GM19238 (cell line): ENCODE measurements around the gene STARD3.

ENCODE experiments used
- DNase-seq: peaks from one replicate; pipeline ENCODE4 v3.0.0; 2011; ENCODE audit warnings: low spot score; ENCODE audit not compliant: insufficient read length

STARD3 gene

GRCh38 chr17:39659279-39660010 lies 22.5 kb downstream of the STARD3 start:
- no peak for DNase-seq

DNA sequence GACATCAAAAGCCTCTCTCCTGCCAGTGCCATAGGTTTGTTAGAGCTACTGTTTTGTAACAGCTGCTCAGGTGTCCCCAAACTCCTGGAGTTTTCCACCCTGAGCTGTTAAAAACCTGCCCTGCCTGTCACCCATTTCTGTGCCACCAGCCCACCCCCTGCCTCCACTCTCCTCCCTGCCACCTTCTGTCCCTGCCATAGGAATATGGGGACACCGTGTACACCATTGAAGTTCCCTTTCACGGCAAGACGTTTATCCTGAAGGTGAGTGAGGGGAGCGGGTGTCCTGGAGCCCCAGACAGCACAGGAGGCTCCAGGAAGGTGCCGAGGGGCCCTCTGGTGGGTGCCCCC lies 23.0 kb downstream of the STARD3 start:
- no peak for DNase-seq

- no peak for DNase-seq
These were observed 23.7 kb downstream of the STARD3 start for GRCh38 chr17:39660397-39661385.

- DNase-seq = no peak
These were observed 25.0 kb downstream of the STARD3 start for GRCh38 chr17:39661744-39662541.

DNA sequence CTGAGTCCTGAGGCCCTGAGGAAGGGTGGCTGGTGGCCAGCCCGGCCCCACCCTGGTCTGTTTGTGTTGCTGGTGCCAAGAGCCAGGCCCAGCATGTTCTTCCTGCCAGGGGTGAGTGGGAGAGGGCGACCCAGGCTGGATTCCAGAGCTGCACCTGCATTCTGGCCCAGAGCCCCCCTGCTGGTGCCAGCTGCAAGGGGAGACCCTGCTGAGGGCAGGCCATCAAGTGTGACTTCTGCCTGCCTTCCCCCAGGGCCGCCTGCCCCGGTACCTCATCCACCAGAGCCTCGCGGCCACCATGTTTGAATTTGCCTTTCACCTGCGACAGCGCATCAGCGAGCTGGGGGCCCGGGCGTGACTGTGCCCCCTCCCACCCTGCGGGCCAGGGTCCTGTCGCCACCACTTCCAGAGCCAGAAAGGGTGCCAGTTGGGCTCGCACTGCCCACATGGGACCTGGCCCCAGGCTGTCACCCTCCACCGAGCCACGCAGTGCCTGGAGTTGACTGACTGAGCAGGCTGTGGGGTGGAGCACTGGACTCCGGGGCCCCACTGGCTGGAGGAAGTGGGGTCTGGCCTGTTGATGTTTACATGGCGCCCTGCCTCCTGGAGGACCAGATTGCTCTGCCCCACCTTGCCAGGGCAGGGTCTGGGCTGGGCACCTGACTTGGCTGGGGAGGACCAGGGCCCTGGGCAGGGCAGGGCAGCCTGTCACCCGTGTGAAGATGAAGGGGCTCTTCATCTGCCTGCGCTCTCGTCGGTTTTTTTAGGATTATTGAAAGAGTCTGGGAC lies 25.8 kb downstream of the STARD3 start:
- no peak for DNase-seq

DNA sequence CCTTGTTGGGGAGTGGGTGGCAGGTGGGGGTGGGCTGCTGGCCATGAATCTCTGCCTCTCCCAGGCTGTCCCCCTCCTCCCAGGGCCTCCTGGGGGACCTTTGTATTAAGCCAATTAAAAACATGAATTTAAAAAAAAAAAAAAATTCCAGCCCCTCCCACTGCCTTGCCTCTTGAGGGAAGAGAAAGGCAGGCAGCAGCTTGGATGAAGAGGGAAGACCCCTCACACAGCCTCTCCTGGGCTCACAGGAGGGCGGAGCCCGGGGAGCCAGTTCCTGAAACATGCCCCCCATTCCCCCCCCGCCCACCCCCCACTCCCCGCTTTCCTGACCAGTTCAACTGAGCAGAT lies 26.4 kb downstream of the STARD3 start:
- DNase-seq = no peak

DNA sequence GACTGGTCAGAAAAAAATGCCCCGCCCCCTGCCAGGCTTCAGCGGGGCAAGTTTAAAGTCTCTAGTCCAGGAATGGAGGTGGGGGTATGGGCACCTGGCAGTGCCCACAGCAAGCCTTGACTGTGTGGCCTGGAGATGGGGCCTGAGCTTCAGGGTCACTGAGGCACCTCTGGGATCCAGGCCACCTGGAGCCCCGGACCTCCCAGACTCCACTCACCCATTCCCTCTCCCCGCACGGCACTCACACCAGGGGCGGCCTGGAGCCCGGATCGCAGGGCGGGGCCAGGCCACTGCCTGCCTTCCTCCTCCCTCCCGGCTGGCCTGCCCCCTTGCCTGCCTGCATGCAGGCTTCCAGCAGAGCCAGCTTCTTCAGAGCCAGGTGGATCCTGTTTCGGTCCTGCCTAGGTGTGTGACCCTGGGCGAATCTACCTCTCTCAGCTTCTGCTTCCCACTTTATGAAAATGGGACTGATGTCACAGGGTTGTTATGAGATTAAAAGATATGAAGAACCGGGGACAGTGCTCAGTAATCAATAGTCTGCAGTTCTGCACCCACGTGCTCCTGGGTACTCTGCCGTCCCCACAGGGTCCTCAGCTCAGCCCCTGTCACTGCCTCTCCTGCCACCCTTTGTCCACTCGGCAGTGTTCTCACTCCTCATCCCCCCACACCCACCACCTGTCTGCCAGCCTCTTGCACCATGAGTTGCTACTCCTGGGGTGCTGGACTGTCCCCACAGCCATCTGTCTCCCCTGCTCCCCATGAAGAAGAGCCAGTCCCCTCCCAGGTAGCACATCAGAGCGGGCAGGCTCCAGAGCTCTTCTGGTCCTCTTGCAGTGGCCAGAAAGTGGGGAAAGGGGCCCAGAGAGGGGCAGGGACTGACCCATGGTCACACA lies 27.0 kb downstream of the STARD3 start:
- no peak for DNase-seq

DNA sequence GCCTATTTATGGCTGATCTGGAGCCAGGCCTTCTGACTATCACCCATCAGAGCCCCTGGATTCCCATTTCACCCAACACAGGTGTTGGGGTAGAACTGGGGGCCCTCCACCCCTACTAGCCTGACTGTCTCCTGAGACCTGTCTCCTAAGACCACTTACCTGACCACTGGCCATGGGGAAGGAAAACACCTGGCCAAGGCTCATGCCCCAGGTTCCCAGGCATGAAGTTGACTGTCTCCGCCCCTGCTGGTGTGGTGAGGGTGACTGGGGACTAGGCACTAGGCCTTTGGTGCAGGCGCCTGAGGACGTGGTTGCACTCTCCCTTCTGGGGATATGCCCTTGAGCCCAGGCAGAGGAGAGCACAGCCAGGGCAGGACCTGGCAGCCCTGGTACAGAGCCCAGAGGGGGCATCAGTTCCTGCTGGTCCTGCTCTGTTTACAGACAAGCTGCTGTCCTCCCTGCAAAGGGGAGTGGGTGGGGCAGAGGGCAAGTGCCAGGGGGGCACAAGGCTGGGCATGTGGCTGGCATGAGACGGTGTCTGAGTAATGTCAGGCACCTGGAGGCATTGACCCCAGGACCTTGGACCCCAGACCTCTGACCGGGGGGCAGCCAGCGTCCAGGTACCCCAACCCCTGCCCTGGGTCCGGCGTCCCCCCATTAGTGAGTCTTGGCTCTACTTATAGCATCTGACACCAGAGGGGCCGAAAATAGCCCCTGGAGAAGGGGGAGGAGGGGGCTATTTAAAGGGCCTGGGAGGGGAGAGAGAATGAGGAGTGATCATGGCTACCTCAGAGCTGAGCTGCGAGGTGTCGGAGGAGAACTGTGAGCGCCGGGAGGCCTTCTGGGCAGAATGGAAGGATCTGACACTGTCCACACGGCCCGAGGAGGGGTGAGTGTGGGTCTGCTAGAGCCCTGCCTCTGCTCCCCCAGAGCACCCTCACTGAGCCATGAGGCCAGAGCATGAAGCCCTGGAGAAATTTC lies 27.9 kb downstream of the STARD3 start, which contains the start of gene TCAP:
Gene TCAP (plus strand): TSS at position 769 of the 981 bp plus-strand sequence. CDS start 11 bp downstream, at position 780.
- DNase-seq = no peak

DNA sequence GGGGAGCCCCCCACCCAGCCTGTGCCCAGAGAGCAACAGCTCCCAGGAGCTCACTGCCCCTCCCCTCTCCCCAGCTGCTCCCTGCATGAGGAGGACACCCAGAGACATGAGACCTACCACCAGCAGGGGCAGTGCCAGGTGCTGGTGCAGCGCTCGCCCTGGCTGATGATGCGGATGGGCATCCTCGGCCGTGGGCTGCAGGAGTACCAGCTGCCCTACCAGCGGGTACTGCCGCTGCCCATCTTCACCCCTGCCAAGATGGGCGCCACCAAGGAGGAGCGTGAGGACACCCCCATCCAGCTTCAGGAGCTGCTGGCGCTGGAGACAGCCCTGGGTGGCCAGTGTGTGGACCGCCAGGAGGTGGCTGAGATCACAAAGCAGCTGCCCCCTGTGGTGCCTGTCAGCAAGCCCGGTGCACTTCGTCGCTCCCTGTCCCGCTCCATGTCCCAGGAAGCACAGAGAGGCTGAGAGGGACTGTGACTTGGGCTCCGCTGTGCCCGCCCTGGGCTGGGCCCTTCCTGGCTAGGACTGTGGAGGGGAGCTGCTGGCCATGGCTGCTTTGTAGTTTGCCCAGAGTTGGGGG lies 28.8 kb downstream of the STARD3 start:
- no peak for DNase-seq

DNA sequence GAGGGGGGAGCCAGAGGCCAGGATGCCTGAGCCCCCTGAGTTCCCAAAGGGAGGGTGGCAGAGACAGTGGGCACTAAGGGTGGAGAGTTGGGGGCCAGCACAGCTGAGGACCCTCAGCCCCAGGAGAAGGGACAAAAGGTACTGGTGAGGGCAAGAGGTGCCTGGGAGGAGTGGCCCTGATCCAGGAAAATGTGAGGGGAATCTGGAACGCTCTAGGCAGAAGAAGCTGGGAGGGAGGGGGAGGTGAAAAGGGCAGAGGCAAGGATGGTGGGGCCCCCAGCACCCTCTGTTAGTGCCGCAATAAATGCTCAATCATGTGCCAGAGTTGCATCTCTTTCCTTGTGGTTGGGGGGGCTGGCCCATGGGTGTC lies 29.3 kb downstream of the STARD3 start:
- no peak for DNase-seq

- no peak for DNase-seq
These were observed 29.8 kb downstream of the STARD3 start for GRCh38 chr17:39666601-39667261.

DNA sequence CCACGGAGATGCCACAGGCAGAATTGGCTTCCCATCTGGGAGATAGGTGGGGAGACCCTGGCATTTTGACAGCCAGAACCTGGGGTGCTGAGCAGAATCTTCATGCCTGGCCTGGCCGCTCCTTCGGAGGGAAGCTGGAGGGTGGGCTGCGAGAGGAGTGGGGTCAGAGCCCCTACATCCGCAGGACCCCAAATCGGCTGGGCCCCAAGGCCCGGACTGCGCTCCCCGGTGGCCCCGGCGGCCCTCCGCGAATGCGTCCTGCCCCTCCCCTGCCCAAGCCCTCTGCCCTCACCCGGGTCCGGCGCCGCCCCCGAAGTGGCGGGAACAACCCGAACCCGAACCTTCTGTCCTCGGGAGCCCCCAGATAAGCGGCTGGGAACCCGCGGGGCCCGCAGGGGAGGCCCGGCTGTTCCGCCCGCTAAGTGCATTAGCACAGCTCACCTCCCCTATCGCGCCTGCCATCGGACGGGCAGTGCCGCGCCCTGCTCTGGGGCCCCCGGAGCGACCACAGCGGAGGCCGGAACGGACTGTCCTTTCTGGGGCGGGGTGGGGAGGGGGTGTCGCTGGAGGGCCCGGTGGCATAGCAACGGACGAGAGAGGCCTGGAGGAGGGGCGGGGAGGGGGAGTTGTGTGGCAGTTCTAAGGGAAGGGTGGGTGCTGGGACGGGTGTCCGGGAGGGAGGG lies 30.5 kb downstream of the STARD3 start:
- no peak for DNase-seq

DNA sequence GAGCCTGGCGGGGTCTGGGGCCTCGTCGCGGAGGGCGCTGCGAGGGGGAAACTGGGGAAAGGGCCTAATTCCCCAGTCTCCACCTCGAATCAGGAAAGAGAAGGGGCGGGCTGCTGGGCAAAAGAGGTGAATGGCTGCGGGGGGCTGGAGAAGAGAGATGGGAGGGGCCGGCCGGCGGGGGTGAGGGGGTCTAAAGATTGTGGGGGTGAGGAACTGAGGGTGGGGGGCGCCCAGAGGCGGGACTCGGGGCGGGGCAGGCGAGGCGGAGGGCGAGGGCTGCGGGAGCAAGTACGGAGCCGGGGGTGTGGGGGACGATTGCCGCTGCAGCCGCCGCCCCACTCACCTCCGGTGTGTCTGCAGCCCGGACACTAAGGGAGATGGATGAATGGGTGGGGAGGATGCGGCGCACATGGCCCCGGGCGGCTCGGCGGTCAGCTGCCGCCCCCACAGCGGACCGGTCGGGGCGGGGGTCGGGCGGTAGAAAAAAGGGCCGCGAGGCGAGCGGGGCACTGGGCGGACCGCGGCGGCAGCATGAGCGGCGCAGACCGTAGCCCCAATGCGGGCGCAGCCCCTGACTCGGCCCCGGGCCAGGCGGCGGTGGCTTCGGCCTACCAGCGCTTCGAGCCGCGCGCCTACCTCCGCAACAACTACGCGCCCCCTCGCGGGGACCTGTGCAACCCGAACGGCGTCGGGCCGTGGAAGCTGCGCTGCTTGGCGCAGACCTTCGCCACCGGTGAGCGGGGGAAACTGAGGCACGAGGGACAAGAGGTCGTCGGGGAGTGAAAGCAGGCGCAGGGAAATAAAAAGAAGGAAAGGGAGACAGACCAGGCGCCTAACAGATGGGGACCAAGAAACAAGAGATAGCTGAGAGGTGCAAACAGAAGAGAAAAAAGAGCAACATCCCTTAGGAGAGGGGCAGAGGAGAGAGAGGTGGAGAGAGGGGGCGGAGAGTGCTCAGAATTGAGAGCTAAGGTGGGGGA lies 31.3 kb downstream of the STARD3 start, which contains the start of gene PNMT:
Gene PNMT (plus strand): TSS at position 509 of the 980 bp plus-strand sequence. CDS start 23 bp downstream, at position 532.
- DNase-seq = peak; percentile 75

DNA sequence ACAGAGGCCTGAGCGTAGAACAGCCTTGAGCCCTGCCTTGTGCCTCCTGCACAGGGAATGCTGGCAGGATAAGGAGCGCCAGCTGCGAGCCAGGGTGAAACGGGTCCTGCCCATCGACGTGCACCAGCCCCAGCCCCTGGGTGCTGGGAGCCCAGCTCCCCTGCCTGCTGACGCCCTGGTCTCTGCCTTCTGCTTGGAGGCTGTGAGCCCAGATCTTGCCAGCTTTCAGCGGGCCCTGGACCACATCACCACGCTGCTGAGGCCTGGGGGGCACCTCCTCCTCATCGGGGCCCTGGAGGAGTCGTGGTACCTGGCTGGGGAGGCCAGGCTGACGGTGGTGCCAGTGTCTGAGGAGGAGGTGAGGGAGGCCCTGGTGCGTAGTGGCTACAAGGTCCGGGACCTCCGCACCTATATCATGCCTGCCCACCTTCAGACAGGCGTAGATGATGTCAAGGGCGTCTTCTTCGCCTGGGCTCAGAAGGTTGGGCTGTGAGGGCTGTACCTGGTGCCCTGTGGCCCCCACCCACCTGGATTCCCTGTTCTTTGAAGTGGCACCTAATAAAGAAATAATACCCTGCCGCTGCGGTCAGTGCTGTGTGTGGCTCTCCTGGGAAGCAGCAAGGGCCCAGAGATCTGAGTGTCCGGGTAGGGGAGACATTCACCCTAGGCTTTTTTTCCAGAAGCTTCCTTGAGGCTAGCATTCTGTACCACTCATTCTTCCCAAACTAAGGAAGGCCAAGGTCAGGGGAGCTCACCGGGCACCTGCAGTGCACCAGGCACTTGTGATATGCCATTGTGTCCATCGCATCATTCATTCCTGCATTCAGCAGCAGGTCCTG lies 33.2 kb downstream of the STARD3 start:
- no peak for DNase-seq

DNA sequence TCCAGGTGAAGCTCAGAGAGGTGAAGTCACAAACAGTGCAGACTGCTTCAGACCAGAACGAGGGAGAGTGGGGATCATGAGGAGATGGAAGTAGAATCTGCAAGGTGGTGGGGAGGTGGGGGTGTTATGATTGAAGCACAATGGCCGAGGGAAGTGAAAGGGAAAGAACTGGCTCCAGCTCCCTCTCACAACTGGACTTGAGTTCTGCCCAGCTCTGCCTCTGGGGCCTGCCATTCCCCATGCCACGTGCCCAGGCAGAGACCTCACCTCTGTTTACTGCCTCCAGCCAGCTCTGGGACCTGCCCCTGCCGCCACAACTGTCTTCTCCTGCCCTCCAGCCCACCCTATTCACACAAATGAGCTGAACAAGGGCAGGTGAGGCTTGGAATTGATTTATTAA lies 33.8 kb downstream of the STARD3 start:
- DNase-seq = no peak
